GM23248 (cell line): ENCODE results near the gene ZSCAN22. TPM values are rescaled to one million over a fixed set of nuclear protein-coding genes. Genes with fewer than 3 reads are reported as not detected.
A peak's percentile ranks its signal among the peaks of the same experiment; 100 is the strongest.

Source experiments
- DNase-seq: peaks from one replicate; pipeline ENCODE4 v3.0.0-alpha.2; 2015
- H2AFZ ChIP-seq: fragments of 200-600 bp; sonication (generic); 2 replicates; pipeline ENCODE4 v1.6.1; 2016; ENCODE audit warnings: antibody characterized with exemption
- H3F3A ChIP-seq: fragments of 200-600 bp; sonication (generic); 2 replicates; pipeline ENCODE4 v1.6.1; 2016; ENCODE audit warnings: mild to moderate bottlenecking, antibody characterized with exemption, mixed run types; ENCODE audit not compliant: insufficient read depth
- H3K27ac ChIP-seq: fragments of 200-600 bp; sonication (generic); 2 replicates; pipeline ENCODE4 v1.5.1; 2016; ENCODE audit warnings: mild to moderate bottlenecking
- H3K27me3 ChIP-seq: fragments of 200-600 bp; sonication (generic); replicated peaks from 2 replicates; pipeline ENCODE4 v1.6.1; 2016; ENCODE audit warnings: mild to moderate bottlenecking; ENCODE audit not compliant: insufficient read depth
- H3K36me3 ChIP-seq: fragments of 200-600 bp; sonication (generic); 2 replicates; pipeline ENCODE4 v1.6.1; 2016; ENCODE audit warnings: low read depth, mild to moderate bottlenecking
- H3K4me1 ChIP-seq: fragments of 200-600 bp; sonication (generic); 2 replicates; pipeline ENCODE4 v1.6.1; 2016; ENCODE audit warnings: mild to moderate bottlenecking; ENCODE audit not compliant: insufficient read depth
- H3K4me2 ChIP-seq: fragments of 200-600 bp; sonication (generic); one replicate; pipeline ENCODE4 v1.6.1; 2016; ENCODE audit warnings: mild to moderate bottlenecking; ENCODE audit not compliant: unreplicated experiment
- H3K4me3 ChIP-seq: fragments of 200-600 bp; sonication (generic); 2 replicates; pipeline ENCODE4 v1.5.1; 2016; ENCODE audit warnings: mild to moderate bottlenecking
- H3K79me2 ChIP-seq: fragments of 200-600 bp; sonication (generic); 2 replicates; pipeline ENCODE4 v1.6.1; 2016; ENCODE audit warnings: mild to moderate bottlenecking; ENCODE audit not compliant: insufficient read depth
- H3K9ac ChIP-seq: fragments of 200-600 bp; sonication (generic); 2 replicates; pipeline ENCODE4 v1.6.1; 2016; ENCODE audit warnings: mild to moderate bottlenecking
- H3K9me2 ChIP-seq: fragments of 200-600 bp; sonication (generic); 2 replicates; pipeline ENCODE4 v1.6.1; 2016; ENCODE audit warnings: mixed run types, mild to moderate bottlenecking, moderate library complexity; ENCODE audit not compliant: insufficient read depth
- H3K9me3 ChIP-seq: fragments of 200-600 bp; sonication (generic); one replicate; pipeline ENCODE4 v1.6.1; 2017; ENCODE audit warnings: low read depth
- H4K20me1 ChIP-seq: fragments of 200-600 bp; sonication (generic); 2 replicates; pipeline ENCODE4 v1.6.0; 2016; ENCODE audit not compliant: insufficient read depth
- EZH2 ChIP-seq: fragments of 200-600 bp; sonication (generic); IDR thresholded peaks from 2 replicates; pipeline ENCODE4 v1.6.1; 2018; ENCODE audit warnings: antibody characterized with exemption, mild to moderate bottlenecking; ENCODE audit not compliant: insufficient read depth, poor library complexity, severe bottlenecking
- EZH2phosphoT487 ChIP-seq: fragments of 200-600 bp; sonication (generic); IDR thresholded peaks from 2 replicates; pipeline ENCODE4 v1.6.1; 2018; ENCODE audit warnings: antibody characterized with exemption, moderate library complexity, mild to moderate bottlenecking, low read depth; ENCODE audit not compliant: insufficient read depth
- WGBS, 2 experiments: methylation state at CpG; one replicate each; pipeline ENCODE4 v1.1.6; 2015 to 2017; ENCODE audit warnings: low lambda C conversion rate in 2 of 2, low coverage in 1 of 2; ENCODE audit errors: missing lambda C conversion rate in 2 of 2; 5-methylcytosine and 5-hydroxymethylcytosine counted together
- in situ Hi-C: fragments of 300-500 bp; cut with MboI; formaldehyde crosslinking; loops from 2 replicates; pipeline ENCODE4 v1.15.0; 2020
- polyA plus RNA-seq: library from polyadenylated mRNA; unstranded; fragments of >200 nt; fragmentation: Nextera tagmentation; extraction: Ambion mirVana; gene quantifications from 2 replicates; pipeline ENCODE4 v1.2.1, GENCODE V29; 2016
- total RNA-seq: library from RNA; depleted of rRNA; stranded (reverse); fragments of >200 nt; shearing (Covaris generic); gene quantifications from 2 replicates; pipeline ENCODE4 v1.2.3, GENCODE V29; 2014

ZSCAN22 gene
- total and polyA plus RNA-seq, 2 experiments from 2014 or later = 1.5 to 1.8 TPM

DNA sequence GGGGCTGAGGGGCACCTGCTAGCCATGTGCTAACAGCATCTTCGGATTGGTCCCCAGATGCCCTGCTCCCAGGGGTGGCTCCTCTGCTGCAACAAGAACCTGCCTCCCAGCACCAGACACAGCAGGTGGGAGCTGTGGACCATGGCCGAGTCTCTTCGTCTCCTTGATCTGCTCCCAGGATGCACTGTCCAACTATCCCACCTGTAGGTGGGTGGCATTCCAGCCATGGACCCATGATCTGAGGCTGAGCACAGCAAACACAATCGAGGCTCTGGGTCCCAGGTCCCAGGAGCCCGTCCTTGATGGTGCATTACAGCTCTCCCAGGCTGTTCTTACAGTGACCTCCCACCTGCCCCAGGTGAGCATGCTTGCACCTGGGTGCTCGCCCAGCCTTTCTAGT, 52.5 kb downstream of the ZSCAN22 start:
- Histone ChIP-seq H3K9me3 (no peaks in the 10 kb centered on the region), H3K79me2 (peaks cover 33% of the 10 kb centered on the region), H3K9ac (no peak overlapping the region), H3K4me2 (no peak overlapping the region), H3K27ac (no peak overlapping the region), H3K27me3 (no peaks in the 10 kb centered on the region), H3K9me2 (no peaks in the 10 kb centered on the region), H3F3A (0 out of 2 replicates have a peak, but pooled peaks cover 5% of the 10 kb centered on the region), H2AFZ (no peak overlapping the region), H3K4me3 (no peak overlapping the region), H3K4me1 (peaks cover 9% of the 10 kb centered on the region), H3K36me3 (no peaks in the 10 kb centered on the region), H4K20me1 (no peaks in the 10 kb centered on the region)
- DNase-seq = no peak
- in situ Hi-C loops = no loop called here
- WGBS, 2 experiments = 80 to 86% methylated on average over 6 of the region's 6 CpGs
- no peak for TF ChIP-seq EZH2phosphoT487
- no peak for TF ChIP-seq EZH2

- 1 to 2% methylated on average over 21 to 24 of the region's 24 CpGs for WGBS, 2 experiments
- in situ Hi-C loops = no loop called here
- Histone ChIP-seq H4K20me1 (no peaks in the 10 kb centered on the region), H3K4me3 (peak overlapping the region; percentile 88), H3K36me3 (no peaks in the 10 kb centered on the region), H3K4me1 (peaks cover 9% of the 10 kb centered on the region), H3K4me2 (peak overlapping the region; percentile 78), H3F3A (0 out of 2 replicates have a peak, but pooled peaks cover 5% of the 10 kb centered on the region), H3K9ac (peak overlapping the region; percentile 89), H3K27ac (peak overlapping the region; percentile 76), H3K79me2 (peaks cover 36% of the 10 kb centered on the region), H2AFZ (peak overlapping the region; percentile 87), H3K9me2 (no peaks in the 10 kb centered on the region), H3K9me3 (no peaks in the 10 kb centered on the region), H3K27me3 (no peaks in the 10 kb centered on the region)
- peak; percentile 55 for DNase-seq
- no peak for TF ChIP-seq EZH2phosphoT487
- TF ChIP-seq EZH2 = no peak
Observed at GRCh38 chr19:58380037-58380661, 53.4 kb downstream of the ZSCAN22 start.

GRCh38 chr19:58380662-58381459, 54.1 kb downstream of the ZSCAN22 start, which contains the start of gene ZNF837:
TSS of gene ZNF837 (minus strand) at chr19:58381030. CDS start at chr19:58369332, 11,698 bp downstream.
- peak within 1 kb of the TSS; percentile 76 for H3K27ac ChIP-seq
- no peaks in the 10 kb centered on the region for H3K9me2 ChIP-seq
- H2AFZ ChIP-seq = peak within 1 kb of the TSS; percentile 87
- TF ChIP-seq EZH2phosphoT487 (no peak), EZH2 (no peak)
- H3K79me2 ChIP-seq = peaks cover 44% of the 10 kb centered on the region
- peak within 1 kb of the TSS; percentile 89 for H3K9ac ChIP-seq
- peak within 1 kb of the TSS; percentile 88 for H3K4me3 ChIP-seq
- no peaks in the 10 kb centered on the region for H3K27me3 ChIP-seq
- H3K36me3 ChIP-seq = no peaks in the 10 kb centered on the region
- peak within 1 kb of the TSS; percentile 82 for H3K4me2 ChIP-seq
- peak; percentile 100 for DNase-seq
- in situ Hi-C loops = no loop called here
- 1% methylated on average over 47 to 83 of the region's 83 CpGs for WGBS, 2 experiments
- no peaks in the 10 kb centered on the region for H3K9me3 ChIP-seq
- H3F3A ChIP-seq = 0 out of 2 replicates have a peak, but pooled peaks cover 5% of the 10 kb centered on the region
- H3K4me1 ChIP-seq = peaks cover 14% of the 10 kb centered on the region
- no peaks in the 10 kb centered on the region for H4K20me1 ChIP-seq

- H3K79me2 ChIP-seq = peaks cover 48% of the 10 kb centered on the region
- H3K4me2 ChIP-seq = peak overlapping the region; percentile 82
- in situ Hi-C loops = no loop called here
- no peaks in the 10 kb centered on the region for H3K27me3 ChIP-seq
- peak overlapping the region; percentile 76 for H3K27ac ChIP-seq
- 0 out of 2 replicates have a peak, but pooled peaks cover 5% of the 10 kb centered on the region for H3F3A ChIP-seq
- peak overlapping the region; percentile 45 for H2AFZ ChIP-seq
- H4K20me1 ChIP-seq = no peaks in the 10 kb centered on the region
- TF ChIP-seq EZH2phosphoT487 = no peak
- TF ChIP-seq EZH2 = no peak
- DNase-seq = no peak
- peaks cover 16% of the 10 kb centered on the region for H3K4me1 ChIP-seq
- 32 to 46% methylated on average over 13 to 26 of the region's 26 CpGs for WGBS, 2 experiments
- H3K9ac ChIP-seq = peak overlapping the region; percentile 89
- no peaks in the 10 kb centered on the region for H3K9me2 ChIP-seq
- H3K36me3 ChIP-seq = no peaks in the 10 kb centered on the region
- peak overlapping the region; percentile 88 for H3K4me3 ChIP-seq
- H3K9me3 ChIP-seq = no peaks in the 10 kb centered on the region
Observed at GRCh38 chr19:58381460-58382212, 54.8 kb downstream of the ZSCAN22 start.
